IMR-90 (cell line): ENCODE measurements around the gene FOXC1. TPM values are rescaled to one million over a fixed set of nuclear protein-coding genes. Genes with fewer than 3 reads are reported as not detected.

Experiments used
- ATAC-seq: fragments of 200-7000 bp; cut with Tn5 transposase; 2 replicates; pipeline ENCODE4 v1.9.1; 2020; ENCODE audit warnings: low read depth, mild to moderate bottlenecking, moderate library complexity
- BruUV-seq: library from RNA; stranded (reverse); fragments of 400-500 nt; replicated peaks from 2 replicates; lab custom pipeline; 2021; lab: Mats Ljungman, UMichigan
- CTCF ChIA-PET: fragments of 300-600 bp; formaldehyde crosslinking; extraction: SDS; loops from one replicate; lab custom pipeline; 2021; ENCODE audit warnings: antibody characterized with exemption; lab: Yijun Ruan, JAX
- POLR2A ChIA-PET: fragments of 300-600 bp; sonication (Branson Sonifier 250); formaldehyde crosslinking; loops from one replicate; lab custom pipeline; 2022; ENCODE audit warnings: antibody characterized with exemption; ENCODE audit not compliant: unreplicated experiment; lab: Charles Lee
- DNase-seq: peaks from one replicate; pipeline ENCODE4 v3.0.0; 2013
- H2AFZ ChIP-seq: replicated peaks from 2 replicates; pipeline ENCODE3; 2013; ENCODE audit warnings: low read length, mild to moderate bottlenecking; ENCODE audit not compliant: poor library complexity
- H2AK5ac ChIP-seq: 2 replicates; pipeline ENCODE4 v1.6.1; 2013; ENCODE audit warnings: low read depth, low read length, inconsistent platforms
- H2AK9ac ChIP-seq: replicated peaks from 2 replicates; pipeline ENCODE3; 2013; ENCODE audit warnings: mild to moderate bottlenecking, low read depth, low read length, moderate library complexity; ENCODE audit not compliant: poor library complexity
- H2BK120ac ChIP-seq: 2 replicates; pipeline ENCODE4 v1.6.1; 2013; ENCODE audit warnings: low read depth, low read length, inconsistent platforms
- H2BK15ac ChIP-seq: 3 replicates; pipeline ENCODE4 v1.6.1; 2013; ENCODE audit warnings: low read depth, low read length, inconsistent platforms
- H2BK20ac ChIP-seq: 2 replicates; pipeline ENCODE4 v1.6.1; 2013; ENCODE audit warnings: low read depth, mild to moderate bottlenecking, inconsistent platforms, low read length, moderate library complexity
- H2BK5ac ChIP-seq: 2 replicates; pipeline ENCODE4 v1.6.1; 2013; ENCODE audit warnings: mild to moderate bottlenecking, low read depth, low read length, inconsistent platforms; ENCODE audit not compliant: poor library complexity, severe bottlenecking
- H3K14ac ChIP-seq: replicated peaks from 2 replicates; pipeline ENCODE4 v1.6.1; 2013; ENCODE audit warnings: low read depth, low read length, inconsistent platforms
- H3K18ac ChIP-seq: 2 replicates; pipeline ENCODE4 v1.6.1; 2013; ENCODE audit warnings: low read depth, low read length, control low read depth
- H3K23ac ChIP-seq: 2 replicates; pipeline ENCODE4 v1.6.1; 2013; ENCODE audit warnings: low read depth, low read length, inconsistent platforms
- H3K27ac ChIP-seq: 2 replicates; pipeline ENCODE4 v1.5.1; 2013; ENCODE audit warnings: mild to moderate bottlenecking, control low read depth, low read length; ENCODE audit not compliant: insufficient read depth
- H3K27me3 ChIP-seq: 2 replicates; pipeline ENCODE4 v1.6.1; 2013; ENCODE audit warnings: low read length; ENCODE audit not compliant: control insufficient read depth, insufficient read depth
- H3K36me3 ChIP-seq: 2 replicates; pipeline ENCODE4 v1.6.1; 2013; ENCODE audit warnings: low read length, mixed read lengths; ENCODE audit not compliant: control insufficient read depth, insufficient read depth
- H3K4ac ChIP-seq: 2 replicates; pipeline ENCODE4 v1.6.1; 2013; ENCODE audit warnings: low read depth, low read length, inconsistent platforms
- H3K4me1 ChIP-seq: 2 replicates; pipeline ENCODE4 v1.6.1; 2013; ENCODE audit warnings: low read length, mixed read lengths; ENCODE audit not compliant: control insufficient read depth, insufficient read depth
- H3K4me2 ChIP-seq: 2 replicates; pipeline ENCODE4 v1.6.1; 2013; ENCODE audit warnings: low read depth, mild to moderate bottlenecking, control low read depth, low read length, moderate library complexity
- H3K4me3 ChIP-seq: 2 replicates; pipeline ENCODE4 v1.5.1; 2013; ENCODE audit warnings: low read depth, mild to moderate bottlenecking, control low read depth, low read length, moderate library complexity; ENCODE audit not compliant: insufficient read depth
- H3K56ac ChIP-seq: 2 replicates; pipeline ENCODE4 v1.6.1; 2013; ENCODE audit warnings: low read length, inconsistent platforms; ENCODE audit not compliant: insufficient read depth; ENCODE audit errors: extremely low read depth
- H3K79me1 ChIP-seq, 2 experiments: 2 replicates each; pipeline ENCODE4 v1.6.1; 2013; ENCODE audit warnings: low read length in 2 of 2, inconsistent platforms in 1 of 2, low read depth in 1 of 2
- H3K9ac ChIP-seq: 2 replicates; pipeline ENCODE4 v1.6.1; 2013; ENCODE audit warnings: low read depth, low read length, control low read depth
- H3K9me1 ChIP-seq: 2 replicates; pipeline ENCODE4 v1.6.1; 2013; ENCODE audit warnings: low read length, inconsistent platforms; ENCODE audit not compliant: insufficient read depth
- H3K9me3 ChIP-seq: 2 replicates; pipeline ENCODE4 v1.6.1; 2013; ENCODE audit warnings: low read length; ENCODE audit not compliant: control insufficient read depth, insufficient read depth
- H4K20me1 ChIP-seq: 2 replicates; pipeline ENCODE4 v1.6.1; 2013; ENCODE audit warnings: low read length, inconsistent platforms; ENCODE audit not compliant: insufficient read depth
- H4K5ac ChIP-seq: 2 replicates; pipeline ENCODE4 v1.6.1; 2013; ENCODE audit warnings: mild to moderate bottlenecking, low read depth, low read length, control low read depth
- H4K8ac ChIP-seq, 2 experiments: 2 replicates each; pipeline ENCODE4 v1.6.1; 2013; ENCODE audit warnings: low read depth in 2 of 2, low read length in 2 of 2, control low read depth in 1 of 2, inconsistent platforms in 1 of 2
- H4K91ac ChIP-seq: 2 replicates; pipeline ENCODE4 v1.6.1; 2013; ENCODE audit warnings: low read depth, low read length, inconsistent platforms; ENCODE audit not compliant: insufficient read depth
- CEBPB ChIP-seq: IDR thresholded peaks from 2 replicates; pipeline ENCODE4 v1.6.1; 2012; ENCODE audit warnings: low read depth, low read length, improper control_type of control experiment
- CHD1 ChIP-seq: IDR thresholded peaks from 2 replicates; pipeline ENCODE4 v1.6.1; 2012; ENCODE audit warnings: low read depth, low read length, improper control_type of control experiment
- CTCF ChIP-seq: conservative IDR thresholded peaks from 2 replicates; pipeline ENCODE4 v1.5.1; 2012; ENCODE audit warnings: mild to moderate bottlenecking, low read depth, low read length, improper control_type of control experiment
- MAFK ChIP-seq: IDR thresholded peaks from 2 replicates; pipeline ENCODE4 v1.6.1; 2012; ENCODE audit warnings: low read depth, low read length, improper control_type of control experiment
- MAZ ChIP-seq: IDR thresholded peaks from 2 replicates; pipeline ENCODE4 v1.6.1; 2012; ENCODE audit warnings: low read depth, mild to moderate bottlenecking, low read length, improper control_type of control experiment, moderate library complexity, borderline replicate concordance
- NFE2L2 ChIP-seq: fragments of 150-350 bp; IDR thresholded peaks from 2 replicates; pipeline ENCODE4 v1.6.1; 2016; ENCODE audit warnings: low read depth, mild to moderate bottlenecking, low read length
- POLR2A ChIP-seq: IDR thresholded peaks from 2 replicates; pipeline ENCODE4 v1.6.1; 2012; ENCODE audit warnings: mild to moderate bottlenecking, low read depth, low read length
- RAD21 ChIP-seq: IDR thresholded peaks from 2 replicates; pipeline ENCODE4 v1.6.1; 2012; ENCODE audit warnings: low read length, improper control_type of control experiment
- RCOR1 ChIP-seq: IDR thresholded peaks from 2 replicates; pipeline ENCODE4 v1.6.1; 2012; ENCODE audit warnings: mild to moderate bottlenecking, low read length, improper control_type of control experiment; ENCODE audit not compliant: insufficient replicate concordance
- WGBS, 2 experiments: methylation state at CpG; one replicate each; pipeline versions ENCODE4 v1.1.5 to v1.1.7; 2013; ENCODE audit warnings: missing lambda C conversion rate in 2 of 2; ENCODE audit not compliant: insufficient read length in 1 of 2; ENCODE audit errors: extremely low coverage in 2 of 2; 5-methylcytosine and 5-hydroxymethylcytosine counted together
- dilution Hi-C: fragments of 300-500 bp; cut with HindIII; formaldehyde crosslinking; loops from one replicate; pipeline ENCODE4 v1.14.3; 2018; ENCODE audit warnings: low sequenced_read_pairs; ENCODE audit not compliant: unreplicated experiment
- in situ Hi-C: fragments of 300-500 bp; cut with MboI; formaldehyde crosslinking; loops from 3 replicates; pipeline ENCODE4 v1.14.3; 2019; ENCODE audit warnings: low sequenced_read_pairs, inconsistent platforms, mixed read lengths
- intact Hi-C: fragments of 100-400 bp; cut with micrococcal nuclease; formaldehyde crosslinking; loops from 2 replicates; pipeline ENCODE4 v1.10.0; 2022
- polyA plus RNA-seq, 3 experiments: library from polyadenylated mRNA; depleted of rRNA; stranded (reverse); fragments of >200 nt; gene quantifications; 2 replicates each; pipeline ENCODE4 v1.2.3, GENCODE V29; 2012; ENCODE audit warnings: low replicate concordance in 1 of 3
- total RNA-seq: library from RNA; depleted of rRNA; stranded (reverse); fragments of >200 nt; gene quantifications from 2 replicates; pipeline ENCODE4 v1.2.3, GENCODE V29; 2012
- TF ChIP-seq, protein P1 (sequence below): fragments of 150-350 bp; IDR thresholded peaks from 2 replicates; pipeline ENCODE4 v1.6.1; 2017; ENCODE audit warnings: mild to moderate bottlenecking, antibody characterized with exemption, low read length, low read depth

Gene FOXC1
- total and polyA plus RNA-seq, 2 of the 4 experiments (the other 2 are of a cell fraction), result 1.3 to 4.0 TPM

- H4K20me1 ChIP-seq, result no peaks in the 10 kb centered on the region
- H3K27ac ChIP-seq, result no peak overlapping the region
- H3K14ac ChIP-seq, result no peak overlapping the region
- no CpG with 5 or more reads among the region's 8 CpGs for WGBS, 2 experiments
- no peak overlapping the region for H2BK20ac ChIP-seq
- H4K91ac ChIP-seq, result no peak overlapping the region
- no peak overlapping the region for H3K4me3 ChIP-seq
- no peak overlapping the region for H3K18ac ChIP-seq
- peaks cover 9% of the 10 kb centered on the region for H3K4me1 ChIP-seq
- no peak overlapping the region for H4K5ac ChIP-seq
- H3K9me1 ChIP-seq, result no peaks in the 10 kb centered on the region
- H4K8ac ChIP-seq, result no peak overlapping the region
- no peak overlapping the region for H2AK5ac ChIP-seq
- intact Hi-C loops (no loop called here), dilution Hi-C loops (no loop called here), in situ Hi-C loops (loop anchor here (5.0 to 10.0 kb wide), 4 partner anchors 512 to 1162 kb away; partner anchors contain the start of gene MYLK4)
- TF ChIP-seq NFE2L2, result no peak
- no peak for TF ChIP-seq CHD1
- no peak for TF ChIP-seq MAFK
- TF ChIP-seq MAZ, result no peak
- no peak for TF ChIP-seq CEBPB
- TF ChIP-seq POLR2A, result no peak
- TF ChIP-seq CTCF, result no peak
- no peak for TF ChIP-seq RCOR1
- TF ChIP-seq RAD21, result no peak
- TF ChIP-seq, protein P1, sequence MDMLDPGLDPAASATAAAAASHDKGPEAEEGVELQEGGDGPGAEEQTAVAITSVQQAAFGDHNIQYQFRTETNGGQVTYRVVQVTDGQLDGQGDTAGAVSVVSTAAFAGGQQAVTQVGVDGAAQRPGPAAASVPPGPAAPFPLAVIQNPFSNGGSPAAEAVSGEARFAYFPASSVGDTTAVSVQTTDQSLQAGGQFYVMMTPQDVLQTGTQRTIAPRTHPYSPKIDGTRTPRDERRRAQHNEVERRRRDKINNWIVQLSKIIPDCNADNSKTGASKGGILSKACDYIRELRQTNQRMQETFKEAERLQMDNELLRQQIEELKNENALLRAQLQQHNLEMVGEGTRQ, result no peak
- H2BK120ac ChIP-seq, result no peak overlapping the region
- H3K56ac ChIP-seq, result no peak overlapping the region
- H3K9me3 ChIP-seq, result peaks cover 3% of the 10 kb centered on the region
- no peak overlapping the region for H3K23ac ChIP-seq
- peaks cover 28% of the 10 kb centered on the region for H3K27me3 ChIP-seq
- H2AFZ ChIP-seq, result no peak overlapping the region
- H3K36me3 ChIP-seq, result no peaks in the 10 kb centered on the region
- H3K9ac ChIP-seq, result no peak overlapping the region
- ChIA-PET CTCF (interaction anchor here (0.7 kb wide), 1 partner anchor 1086 kb away, joined by 3 read pairs; no protein-coding TSS in a partner anchor), POLR2A (no interaction called here)
- H2AK9ac ChIP-seq, result no peak overlapping the region
- no TSS peak for BruUV-seq
- H3K79me1 ChIP-seq, result no peaks in the 10 kb centered on the region
- H2BK15ac ChIP-seq, result no peak overlapping the region
- DNase-seq, result no peak
- H2BK5ac ChIP-seq, result no peak overlapping the region
- H3K4ac ChIP-seq, result no peak overlapping the region
- H3K4me2 ChIP-seq, result no peak overlapping the region
- no peak for ATAC-seq
Observed at GRCh38 chr6:1592852-1593251, 16.9 kb upstream of the FOXC1 start.
